NCI-H748 (cell line): ENCODE measurements around the gene MTSS2.

Experiments
- DNase-seq: peaks from one replicate; lab custom pipeline; 2025; ENCODE audit not compliant: unreplicated experiment; lab: John Stamatoyannopoulos, UW

MTSS2 gene

DNA sequence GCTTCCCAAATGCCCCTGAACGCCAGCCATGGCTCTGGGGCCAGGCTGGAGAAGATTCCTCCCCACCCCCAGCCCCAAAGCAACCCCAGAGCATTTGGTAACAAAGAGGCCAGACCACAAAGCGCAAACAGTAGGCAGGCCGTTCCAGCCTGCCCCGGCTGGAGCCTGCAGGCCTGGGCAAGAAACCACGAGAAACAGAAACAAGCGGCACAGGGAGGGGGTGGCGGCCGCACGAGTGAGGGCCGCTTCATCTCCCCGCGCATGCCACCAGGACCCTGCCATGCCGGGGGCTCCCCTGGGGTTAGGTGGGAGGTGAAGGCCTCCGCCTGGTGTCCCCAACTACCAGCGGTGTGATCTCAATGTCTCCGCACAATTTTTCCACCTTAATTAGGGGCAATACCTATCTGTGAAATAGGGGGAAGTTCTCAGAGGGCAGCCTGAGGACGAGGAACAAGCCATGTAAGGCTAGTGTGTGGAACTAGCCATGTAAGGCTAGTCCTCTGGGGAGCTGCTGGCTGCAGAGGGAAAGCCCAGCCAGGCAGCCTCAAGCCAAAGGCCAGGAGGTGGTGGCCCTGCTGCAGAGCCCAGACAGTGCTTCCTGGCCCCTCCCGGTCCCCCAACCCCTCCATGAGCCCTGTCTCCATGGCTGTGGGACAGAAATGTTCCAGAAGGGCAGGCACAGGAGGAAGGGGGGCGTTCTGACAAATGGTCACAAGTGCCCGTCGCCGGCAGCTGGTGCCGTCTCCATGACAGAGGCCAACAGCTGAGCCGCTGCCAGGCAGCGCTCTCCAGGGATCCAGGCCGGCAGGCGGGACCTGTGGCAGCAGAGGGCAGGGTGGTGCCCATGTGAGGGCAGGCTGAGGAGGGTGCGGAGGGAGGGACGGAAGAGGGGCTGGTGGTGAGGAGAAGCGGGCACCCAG lies 14.5 kb upstream of the MTSS2 start:
- no peak for DNase-seq

DNA sequence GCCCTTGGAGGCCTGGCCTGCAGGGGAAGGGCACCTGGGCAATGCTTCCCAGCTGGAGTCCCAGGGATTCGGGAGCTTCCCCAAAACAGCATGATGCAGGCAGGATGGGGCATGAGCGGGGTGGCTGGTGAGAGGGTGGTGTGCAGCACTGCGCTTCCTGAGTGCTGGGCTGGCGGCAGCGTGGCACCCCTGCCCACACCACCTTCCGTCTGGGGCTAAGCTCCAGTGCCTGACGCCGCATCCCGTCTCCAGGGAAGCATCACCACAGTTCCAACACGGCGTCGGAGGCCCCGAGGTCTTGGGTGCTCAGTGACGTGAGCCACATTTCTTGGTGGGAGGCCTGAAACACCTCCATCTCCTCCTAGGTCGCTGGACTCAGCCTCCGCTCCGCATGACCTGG lies 13.8 kb upstream of the MTSS2 start:
- no peak for DNase-seq

DNA sequence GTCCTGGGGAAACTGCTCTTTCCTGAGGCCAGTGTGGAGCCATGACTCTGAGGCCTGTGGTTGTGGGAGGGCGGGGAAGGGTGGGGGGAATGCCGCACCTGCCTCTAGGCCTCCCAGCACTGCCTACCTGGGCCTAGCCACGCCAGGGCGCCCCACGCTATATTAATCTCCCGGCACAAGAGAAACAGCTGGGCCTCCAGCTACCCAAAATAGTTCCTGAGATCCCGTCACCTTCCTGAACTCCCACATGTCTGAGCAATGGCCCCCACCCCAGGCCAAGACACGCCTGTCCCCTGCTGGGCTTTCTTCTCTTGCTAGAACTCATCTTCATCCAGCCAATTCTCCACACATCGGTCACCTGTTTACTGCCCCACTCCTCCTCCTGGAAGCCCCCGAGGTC lies 13.0 kb upstream of the MTSS2 start:
- DNase-seq = no peak

DNA sequence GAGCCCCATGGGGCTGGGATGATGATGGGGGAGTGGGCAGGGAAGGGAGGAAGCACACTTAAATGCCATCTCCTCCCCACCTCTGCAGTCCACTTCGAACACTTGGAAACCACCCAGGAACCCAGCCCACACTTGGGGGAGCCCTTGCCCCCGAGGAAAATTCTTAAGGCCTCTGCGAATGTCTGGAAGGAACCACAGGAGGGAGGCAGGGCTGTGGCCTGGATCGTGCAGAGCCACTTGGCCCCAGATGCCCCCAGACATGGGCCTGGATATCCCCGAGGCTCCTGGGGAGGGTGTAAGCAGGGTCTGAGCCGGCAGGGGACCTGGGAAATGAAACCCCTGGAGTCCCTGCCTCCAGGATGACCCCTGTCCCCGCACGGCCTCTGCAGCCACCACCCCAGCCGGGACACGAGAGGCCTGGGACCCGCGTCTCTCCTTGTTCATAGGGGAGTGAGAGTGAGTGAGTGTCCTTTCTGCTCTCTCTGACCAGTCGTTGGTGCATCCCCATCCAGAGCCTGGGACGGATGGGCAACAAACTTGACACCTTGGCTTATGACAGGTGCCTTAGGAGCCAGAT lies 11.8 kb upstream of the MTSS2 start:
- DNase-seq = no peak

DNA sequence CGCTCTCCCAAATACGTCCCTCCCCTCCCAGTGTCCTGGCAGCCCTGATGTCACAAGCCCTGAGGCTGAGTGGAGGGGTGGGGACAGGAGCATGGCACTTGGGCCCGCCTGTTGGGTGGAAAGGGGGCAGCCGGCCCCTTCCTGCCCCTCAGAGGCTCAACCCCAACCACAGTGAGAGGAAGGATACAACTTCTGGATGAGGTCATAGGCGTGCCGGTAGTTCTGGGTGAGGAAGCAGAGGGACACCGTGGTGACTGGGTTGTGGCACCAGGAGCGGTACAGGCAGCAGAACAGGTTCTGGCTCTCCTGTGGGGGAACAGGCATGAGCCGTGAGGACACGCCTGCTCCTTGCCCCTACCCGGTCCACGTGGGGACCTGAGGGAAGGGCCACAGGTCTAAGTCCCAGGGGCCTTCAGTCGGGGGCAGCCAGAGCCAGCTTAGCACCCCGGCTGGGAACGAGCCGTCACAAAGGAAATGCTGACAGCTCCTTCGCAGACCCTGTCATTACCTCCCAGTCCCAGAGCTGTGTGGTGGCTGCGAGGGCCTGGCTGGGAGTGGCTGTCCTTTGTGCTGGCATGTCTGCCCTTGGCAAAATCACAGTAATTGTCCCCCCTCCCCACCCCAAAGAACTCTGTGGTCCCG lies 11.2 kb upstream of the MTSS2 start:
- no peak for DNase-seq

DNA sequence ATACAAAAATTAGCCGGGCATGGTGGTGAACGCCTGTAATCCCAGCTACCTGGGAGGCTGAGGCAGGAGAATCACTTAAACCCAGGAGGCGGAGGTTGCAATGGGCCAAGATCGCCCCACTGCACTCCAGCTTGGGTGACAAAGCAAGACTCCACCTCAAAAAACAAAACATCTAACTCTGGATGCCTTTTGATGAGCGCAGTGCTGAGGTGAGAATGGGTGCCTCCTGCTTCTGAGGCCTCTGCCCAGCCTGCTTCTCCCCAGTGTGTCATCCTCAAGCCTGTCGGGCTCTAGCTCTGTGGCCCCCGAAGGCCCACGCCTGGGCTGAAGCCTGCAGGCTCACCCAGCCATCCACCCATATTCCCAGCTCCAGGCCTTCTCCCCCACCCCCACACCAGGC lies 10.5 kb upstream of the MTSS2 start:
- no peak for DNase-seq

DNA sequence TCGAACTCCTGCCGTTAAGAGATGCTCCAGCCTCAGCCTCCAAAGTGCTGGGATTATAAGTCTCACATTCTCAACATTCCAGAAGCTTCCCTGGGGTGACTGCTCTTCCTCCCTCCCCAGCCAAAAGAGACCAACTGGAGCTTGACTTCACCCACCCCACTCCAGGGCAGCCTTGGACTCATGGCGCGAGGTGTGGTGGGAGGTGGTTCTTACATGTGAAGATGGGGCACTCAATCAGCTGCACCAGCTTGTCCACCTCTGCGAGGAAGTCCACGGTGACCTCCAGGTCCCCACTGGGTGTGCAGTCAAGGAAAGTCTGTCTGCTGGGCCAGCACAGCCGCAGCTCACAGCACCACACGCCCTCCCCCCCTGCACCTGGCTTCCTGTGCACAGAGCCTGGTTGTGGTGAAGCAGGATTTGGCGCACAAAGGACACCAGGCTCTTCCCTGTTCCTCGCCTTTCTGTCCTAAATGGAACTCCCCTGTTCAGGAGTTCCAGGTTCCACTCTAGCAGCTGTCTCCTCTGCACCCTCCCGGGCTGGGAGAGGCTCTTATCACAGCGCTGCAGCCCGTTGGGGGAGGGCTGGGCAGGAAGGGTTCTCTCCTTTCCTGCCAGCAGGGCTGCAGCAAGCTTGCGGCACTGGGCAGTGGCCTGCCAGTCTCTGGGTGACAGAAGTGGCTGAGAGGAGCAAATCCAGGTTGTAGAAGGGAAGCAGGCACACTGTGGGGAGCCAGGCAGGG lies 9.6 kb upstream of the MTSS2 start:
- DNase-seq = no peak

DNA sequence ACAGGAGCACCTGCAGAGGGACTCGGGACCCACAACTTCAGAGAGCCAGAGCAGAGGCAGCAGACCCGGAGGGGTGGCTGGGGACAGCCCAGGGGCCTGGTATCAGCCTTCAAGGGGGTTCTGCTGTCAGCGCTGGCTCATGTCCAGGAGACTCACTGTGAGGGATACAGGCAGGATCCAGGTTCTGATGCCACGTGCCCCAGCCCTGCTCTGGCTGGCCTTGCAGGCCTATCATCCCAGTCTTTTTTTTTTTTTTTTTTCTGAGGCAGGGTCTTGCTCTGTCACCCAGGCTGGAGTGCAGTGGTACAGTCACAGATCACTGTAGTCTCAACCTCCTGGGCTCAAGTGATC lies 9.0 kb upstream of the MTSS2 start:
- DNase-seq = no peak

DNA sequence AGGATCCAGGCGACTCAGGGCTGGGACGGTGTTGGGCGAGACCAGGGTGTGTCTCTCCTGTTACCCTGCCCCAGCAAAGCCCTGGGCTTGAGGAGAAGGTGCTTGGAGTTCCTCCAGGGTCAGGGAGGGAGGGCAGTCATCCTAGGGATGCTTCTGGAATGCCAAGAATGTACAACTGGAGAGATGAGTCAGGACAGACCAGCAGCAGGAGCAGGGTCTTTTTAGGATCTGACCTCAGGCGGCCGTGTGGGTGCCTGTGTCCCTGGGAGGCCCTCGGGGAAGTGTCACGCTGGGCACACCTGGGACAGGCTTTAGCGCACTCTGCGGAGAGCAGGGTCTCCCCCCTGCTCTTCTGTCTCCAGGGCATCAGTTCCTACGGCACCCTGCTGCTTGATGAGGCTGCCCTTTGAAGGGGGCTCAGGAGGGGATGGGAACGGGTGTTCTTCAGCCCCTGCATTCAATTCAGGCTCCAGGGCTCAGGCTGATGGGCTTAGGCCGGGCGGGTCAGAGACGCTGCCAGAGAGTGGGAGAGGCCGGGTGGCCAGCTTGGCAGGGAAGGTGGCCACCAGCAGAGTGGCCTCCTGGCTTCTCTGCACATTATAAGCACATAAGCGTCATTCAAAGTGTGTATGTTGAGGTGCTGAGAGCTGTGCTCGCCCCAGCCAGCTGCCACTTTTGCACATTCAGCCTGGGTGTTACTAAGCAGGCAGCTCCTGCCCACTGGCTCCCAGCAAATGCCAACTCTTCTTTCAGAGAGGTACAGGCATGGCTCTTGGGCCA lies 8.4 kb upstream of the MTSS2 start:
- DNase-seq = no peak

DNA sequence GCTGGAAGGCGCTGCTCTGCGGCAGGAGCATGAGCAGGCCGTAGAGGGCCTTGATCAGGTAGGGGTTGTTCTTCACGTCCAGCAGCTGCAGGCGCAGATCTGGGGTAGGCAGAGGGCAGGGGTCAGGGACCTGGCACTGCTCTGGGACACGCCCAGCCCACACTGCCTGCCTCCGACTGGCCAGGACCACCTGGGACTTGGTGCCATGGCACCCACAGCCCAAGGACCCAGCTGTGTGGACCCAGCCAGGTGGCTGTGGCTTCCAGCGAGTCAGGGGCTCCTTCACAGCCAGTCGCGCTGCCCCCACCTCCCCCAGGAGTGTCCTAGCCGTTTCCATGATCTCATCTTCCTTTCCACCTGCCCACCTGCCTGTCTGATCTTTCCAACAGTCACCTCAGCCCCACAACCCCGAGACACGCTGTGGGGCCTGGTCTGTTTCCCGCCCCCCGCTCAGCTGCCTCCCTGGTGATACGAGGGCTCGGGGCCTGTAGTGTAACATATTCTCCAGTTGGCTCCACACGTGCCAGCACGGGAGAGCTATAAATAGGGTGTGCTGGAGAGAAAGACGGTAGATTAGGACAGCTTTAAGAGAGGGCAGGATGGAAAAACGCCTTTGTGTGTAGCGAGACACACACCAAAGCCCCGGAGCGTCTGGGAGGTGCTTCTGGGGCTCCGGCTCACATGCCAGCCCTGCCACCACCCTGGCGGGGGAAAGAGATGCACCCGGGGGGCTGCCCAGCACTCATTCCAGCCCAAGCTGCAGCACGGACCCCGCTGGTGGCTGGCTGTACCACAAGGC lies 7.2 kb upstream of the MTSS2 start:
- DNase-seq = no peak

DNA sequence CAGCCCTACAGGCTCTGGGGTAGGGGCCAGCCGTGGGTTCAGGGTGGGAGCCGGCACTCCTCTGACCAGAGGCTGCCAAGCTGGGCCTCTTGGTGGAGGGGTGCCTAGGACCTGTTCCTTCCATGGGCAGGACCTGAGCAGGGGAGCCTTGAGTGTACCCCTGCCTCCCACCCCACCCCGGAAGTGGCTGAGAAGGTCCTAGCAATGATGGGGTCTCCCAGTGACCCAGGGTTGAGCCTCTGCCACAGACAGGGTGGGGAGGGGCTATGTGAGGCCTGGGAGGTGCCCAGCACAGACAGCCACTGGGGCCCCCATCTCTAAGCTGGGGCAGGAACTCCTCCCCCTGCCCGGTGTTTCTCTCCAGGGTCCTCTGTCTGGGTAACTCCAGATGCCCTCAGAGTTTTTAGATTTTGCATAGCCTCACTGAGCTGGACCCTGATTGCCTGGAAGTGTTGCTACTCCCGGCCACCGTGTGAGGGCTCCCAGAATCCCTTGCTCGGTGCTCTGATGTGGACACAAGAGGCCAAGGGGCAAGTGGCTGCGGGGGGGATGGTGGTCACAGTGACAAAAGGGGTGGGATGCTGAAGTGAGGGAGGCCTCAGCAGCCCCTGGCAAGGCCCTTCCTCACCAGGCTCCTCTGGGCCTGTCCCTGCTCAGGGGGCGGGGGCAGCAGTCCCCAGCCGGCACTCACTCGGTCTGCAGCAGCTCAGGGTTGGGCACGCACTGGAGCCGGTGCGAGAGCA lies 6.4 kb upstream of the MTSS2 start:
- no peak for DNase-seq

DNA sequence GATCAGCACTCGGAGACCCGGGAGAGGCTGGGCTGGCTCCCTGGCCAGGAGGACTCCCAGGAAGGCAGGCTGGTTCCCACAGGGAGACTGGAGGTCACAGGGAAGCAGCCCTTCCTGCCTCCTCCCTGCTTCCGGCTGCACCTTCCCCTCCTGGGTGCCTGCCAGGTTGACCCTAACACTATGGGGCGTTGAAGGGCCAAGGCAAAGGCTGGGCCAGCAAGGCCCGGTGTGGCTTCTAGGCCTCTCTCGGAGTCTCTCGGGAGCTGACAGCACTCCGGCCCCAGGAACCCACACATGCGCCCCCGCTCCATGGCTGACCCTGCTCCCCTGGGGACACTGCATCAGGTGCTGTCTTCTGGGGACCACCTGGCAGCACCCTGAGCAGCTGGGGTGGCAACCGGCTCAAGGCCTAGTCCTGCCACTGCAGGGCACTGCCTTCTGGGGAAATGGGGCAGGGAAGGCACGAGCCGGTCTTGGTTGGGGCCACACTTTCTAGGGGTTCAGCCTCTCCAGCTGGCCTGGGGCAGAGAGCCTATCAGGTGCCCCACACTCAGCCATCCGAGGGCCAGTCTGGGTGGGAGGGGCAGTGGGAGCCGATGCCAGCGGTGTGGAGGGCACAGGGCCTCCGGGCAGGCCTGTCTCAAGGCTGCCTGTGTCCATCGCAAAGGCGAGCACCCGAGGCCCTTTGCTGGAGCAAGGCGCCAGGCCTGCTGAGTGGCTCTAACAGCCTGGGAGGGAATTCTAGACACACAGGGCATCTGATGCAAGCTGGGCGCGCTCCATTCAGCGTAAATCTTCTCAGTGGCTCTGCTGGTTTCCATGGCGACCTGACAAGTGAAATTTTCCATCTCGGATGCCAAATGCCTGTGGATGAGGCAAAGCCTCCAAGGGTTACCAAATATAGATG lies 5.6 kb upstream of the MTSS2 start:
- no peak for DNase-seq

DNA sequence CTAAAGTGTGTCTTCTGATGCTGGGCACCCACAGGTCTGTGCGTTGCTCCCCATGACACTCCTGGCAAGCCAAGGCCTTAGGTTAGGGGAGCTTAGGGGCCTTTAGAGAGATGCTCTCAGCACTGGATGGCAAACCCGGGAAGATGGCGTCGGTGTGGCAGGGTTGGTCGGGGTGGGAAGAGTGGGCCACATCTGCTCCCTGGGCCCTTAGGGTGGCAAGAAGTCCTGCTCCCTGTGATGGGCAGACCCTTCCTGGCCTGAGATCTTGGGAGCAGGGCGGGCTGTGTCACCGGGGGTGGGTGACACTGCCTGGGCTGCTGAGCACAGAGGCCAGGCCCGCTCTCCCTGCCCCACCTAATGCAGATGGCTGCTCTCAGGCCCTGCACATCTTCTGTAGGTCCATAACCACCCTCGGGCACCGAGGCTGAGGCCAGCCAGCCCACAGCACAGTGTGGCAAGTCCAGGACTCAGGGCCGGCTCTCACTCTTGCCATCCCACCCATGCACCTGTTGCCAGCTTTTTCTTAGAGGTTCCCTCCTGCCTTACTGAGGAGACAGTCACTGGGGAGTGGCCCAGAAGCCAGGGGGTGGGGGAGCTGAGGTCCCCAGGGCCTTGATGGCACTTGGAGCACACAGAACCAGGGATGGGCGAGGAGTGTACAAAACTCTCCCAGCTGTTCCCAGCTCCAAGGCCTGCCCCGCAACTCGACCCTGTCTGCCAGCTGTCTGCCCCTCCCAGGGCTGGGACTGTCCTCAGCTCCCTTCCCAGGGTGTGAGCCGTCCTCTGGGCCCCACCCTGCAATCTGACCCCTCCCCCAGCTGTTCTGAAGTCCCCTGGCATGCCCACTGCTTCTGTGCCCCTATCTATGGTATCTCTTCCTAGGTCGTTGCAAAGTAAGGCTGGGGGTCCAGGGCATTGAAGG lies 4.4 kb upstream of the MTSS2 start:
- no peak for DNase-seq

DNA sequence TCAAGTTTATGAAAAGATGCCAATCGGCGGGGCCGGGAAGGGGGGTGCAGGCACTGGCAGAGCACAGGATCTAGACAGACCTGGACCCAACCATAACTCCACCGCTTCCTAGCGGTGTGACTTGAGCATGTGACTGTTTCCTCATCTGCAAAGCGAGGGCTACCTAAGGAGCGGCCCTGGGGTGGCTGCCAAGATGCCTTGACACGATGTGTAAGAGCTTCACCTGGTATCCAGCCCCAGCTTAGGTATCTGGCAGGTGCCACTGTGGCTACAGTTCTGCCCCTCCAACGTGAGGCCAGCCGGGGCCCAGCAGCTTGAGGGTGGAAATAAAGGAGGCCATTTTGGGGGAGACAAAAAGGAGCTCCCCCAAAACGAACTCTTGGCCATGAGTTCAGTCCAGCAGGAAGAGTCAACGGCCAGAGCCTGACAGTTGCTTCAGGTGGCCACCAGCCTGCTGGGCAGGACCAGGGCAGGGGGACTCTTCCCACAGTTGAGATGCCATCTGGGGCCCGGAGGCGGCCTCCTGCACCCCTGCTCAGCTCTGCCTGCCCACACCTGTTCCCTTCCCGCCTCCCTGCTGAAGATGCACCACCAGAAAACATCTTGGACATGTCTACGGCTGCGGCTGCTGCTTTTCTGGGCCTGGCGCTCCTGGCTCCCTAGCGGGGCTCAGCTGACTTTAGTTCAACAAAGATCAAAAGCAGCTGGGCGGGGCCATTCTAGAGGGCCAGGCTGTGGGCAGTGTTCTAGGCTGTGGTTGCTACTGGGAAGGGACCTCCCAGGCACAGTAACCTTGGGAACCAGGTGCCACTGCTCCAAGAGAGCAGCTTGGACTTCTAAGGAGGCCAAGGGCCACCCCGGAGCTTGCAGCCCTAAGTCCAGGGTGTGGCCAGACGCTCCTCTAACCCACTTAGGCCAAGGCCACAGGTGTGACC lies 3.4 kb upstream of the MTSS2 start:
- DNase-seq = no peak

DNA sequence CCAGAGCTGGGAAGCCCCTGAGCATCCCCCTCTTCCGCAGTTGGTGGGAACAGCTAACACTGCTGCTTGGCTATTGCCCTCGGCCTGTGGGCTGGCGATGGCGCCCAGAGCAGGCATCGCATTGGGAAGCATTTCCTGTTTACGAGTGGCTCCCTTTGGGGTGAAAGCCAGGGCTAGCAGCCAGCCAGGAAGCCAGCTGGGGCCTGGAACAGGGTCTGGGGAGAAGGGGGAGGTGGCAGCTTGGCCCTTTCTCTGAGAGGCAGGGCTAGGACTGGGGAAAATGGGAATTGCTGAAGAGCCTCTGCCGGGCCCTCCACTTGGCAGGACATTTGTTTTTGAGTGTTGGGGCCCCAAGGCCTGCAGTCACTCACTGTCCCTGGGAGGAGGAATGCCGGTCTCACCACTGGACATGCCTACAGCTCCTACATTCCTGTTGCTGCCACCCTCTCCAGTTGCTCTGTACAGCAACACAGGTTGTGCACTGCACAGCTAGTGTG lies 2.4 kb upstream of the MTSS2 start:
- no peak for DNase-seq

DNA sequence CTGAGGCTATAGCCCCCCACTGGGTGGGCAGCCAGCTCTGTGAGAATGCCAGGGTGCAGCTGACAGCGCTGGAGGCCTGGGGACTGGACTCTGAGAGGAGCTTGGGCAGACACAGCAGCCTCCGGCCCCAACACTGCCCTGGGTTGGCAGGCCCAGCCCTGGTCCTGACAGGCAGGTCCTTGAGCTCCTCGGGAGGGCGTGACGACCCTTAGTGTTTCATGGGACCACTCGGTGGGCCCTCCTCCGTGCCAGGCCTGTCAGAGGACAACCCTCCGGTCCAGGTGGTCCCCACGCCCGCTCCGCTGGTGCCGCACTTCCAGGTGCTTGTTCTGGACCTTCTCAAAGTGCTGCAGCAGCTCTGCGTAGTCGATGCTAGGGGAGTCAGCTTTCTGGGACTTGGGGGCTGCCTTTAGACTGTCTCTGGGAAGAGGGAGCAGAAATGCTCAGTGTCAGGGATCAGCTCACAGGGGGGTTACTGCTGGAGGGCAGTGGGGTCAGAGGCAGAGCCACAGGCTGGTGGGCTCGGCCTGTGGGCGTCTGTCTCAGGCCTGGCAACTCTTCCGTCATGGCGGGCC lies 1.9 kb upstream of the MTSS2 start:
- DNase-seq = no peak
